GM13976 (cell line): ENCODE results near the gene ADAM12.

Experiments used
- DNase-seq: peaks from one replicate; pipeline ENCODE4 v3.0.0; 2012; ENCODE audit warnings: low spot score
- CTCF ChIP-seq: IDR thresholded peaks from 2 replicates; pipeline ENCODE4 v1.5.1; 2012; ENCODE audit warnings: borderline replicate concordance, mild to moderate bottlenecking; ENCODE audit not compliant: insufficient read depth; ENCODE audit errors: extremely low read depth, missing control alignments, control extremely low read depth
- in situ Hi-C: fragments of 300-500 bp; cut with MboI; formaldehyde crosslinking; loops from one replicate; pipeline ENCODE4 v1.12.0; 2022; ENCODE audit warnings: low sequenced_read_pairs, mixed read lengths, inconsistent platforms; ENCODE audit not compliant: unreplicated experiment

ADAM12 gene

GRCh38 chr10:126080291-126080825 lies 307.9 kb downstream of the ADAM12 start:
- no peak for DNase-seq
- TF ChIP-seq CTCF, result no peak
- in situ Hi-C loops, result no loop called here

GRCh38 chr10:126075009-126075408 lies 313.3 kb downstream of the ADAM12 start:
- TF ChIP-seq CTCF, result no peak
- in situ Hi-C loops, result no loop called here
- DNase-seq, result no peak

GRCh38 chr10:126074291-126074690 lies 314.0 kb downstream of the ADAM12 start:
- DNase-seq, result no peak
- TF ChIP-seq CTCF, result no peak
- in situ Hi-C loops, result no loop called here

- DNase-seq, result no peak
- in situ Hi-C loops, result no loop called here
- TF ChIP-seq CTCF, result no peak
Observed at GRCh38 chr10:126073606-126074005, 314.7 kb downstream of the ADAM12 start.

GRCh38 chr10:126072622-126073021 lies 315.7 kb downstream of the ADAM12 start:
- no peak for DNase-seq
- in situ Hi-C loops, result no loop called here
- TF ChIP-seq CTCF, result no peak

- DNase-seq, result no peak
- no peak for TF ChIP-seq CTCF
- in situ Hi-C loops, result no loop called here
Observed at GRCh38 chr10:126070476-126071215, 317.6 kb downstream of the ADAM12 start.
